ENCODE measurements around the gene BZW1. TPM values are rescaled to one million over a fixed set of nuclear protein-coding genes. Genes with fewer than 3 reads are reported as not detected.
A peak's percentile ranks its signal among the peaks of the same experiment; 100 is the strongest.

Gene BZW1
- total and polyA plus RNA-seq, 2 experiments from 2014 or later: 118 to 323 TPM

DNA sequence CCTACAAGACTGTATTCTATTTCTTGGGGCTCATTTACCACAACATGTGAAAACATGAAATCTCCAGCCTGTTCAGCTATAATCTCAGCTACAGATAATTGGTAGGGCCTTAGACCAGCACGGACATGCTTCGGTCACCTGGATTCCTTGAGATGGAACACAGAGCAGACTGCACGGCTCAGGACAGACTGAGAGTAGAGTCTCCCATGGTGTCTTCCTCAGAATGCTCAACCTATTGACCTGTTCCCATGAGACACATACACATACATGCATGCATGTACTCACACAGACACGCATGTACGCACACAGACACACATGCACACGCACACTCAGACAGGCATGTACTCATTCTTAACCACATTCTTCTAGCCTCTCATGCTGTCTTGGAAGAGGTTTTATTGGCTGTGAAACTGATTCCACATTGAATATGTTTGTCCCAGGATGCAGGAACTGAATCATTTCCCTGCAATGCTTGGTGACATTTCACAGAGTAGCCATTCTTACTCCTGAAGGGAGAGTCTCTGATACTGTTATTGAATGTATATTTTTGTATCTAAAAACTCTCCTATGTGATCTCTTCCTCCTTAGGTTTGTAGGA is 23.5 kb upstream of the BZW1 start:
- Histone ChIP-seq H3K4me1 (ENCODE audit: insufficient read depth) (peaks cover 5% of the 10 kb centered on the region; the same call in 1 of the 2 replicates), H3K27ac (ENCODE audit: low read depth) (no peak overlapping the region), H3K36me3 (ENCODE audit: insufficient read depth) (no peaks in the 10 kb centered on the region), H3K9me2 (ENCODE audit: insufficient read depth) (no peaks in the 10 kb centered on the region), H3F3A (replicated peaks; ENCODE audit: low read depth) (no peaks in the 10 kb centered on the region), H3K4me3 (no peak overlapping the region), H3K27me3 (ENCODE audit: insufficient read depth) (no peaks in the 10 kb centered on the region), H3K4me2 (no peak overlapping the region), H2AFZ (0 out of 2 replicates have a peak overlapping the region, but pooled peaks have one; percentile 88), H4K20me1 (replicated peaks; ENCODE audit: insufficient read depth) (no peaks in the 10 kb centered on the region), H3K79me2 (replicated peaks; ENCODE audit: insufficient read depth) (no peaks in the 10 kb centered on the region)
- H3K27ac Mint-ChIP-seq: no peak overlapping the region
- DNase-seq (ENCODE audit: low spot score) (no peak), ATAC-seq (no peak)
- peaks cover 17% of the 10 kb centered on the region for H3K4me1 Mint-ChIP-seq
- no peaks in the 10 kb centered on the region for H3K27me3 Mint-ChIP-seq (ENCODE audit: insufficient read depth, low read depth, poor library complexity)
- H3K4me3 Mint-ChIP-seq: no peak overlapping the region
- H3K9me3 Mint-ChIP-seq: no peaks in the 10 kb centered on the region
- TF ChIP-seq CREB1 (CRISPR knock-in tag; IDR thresholded peaks at IDR 0.05; ENCODE audit: low read depth): no peak
- no peak for TF ChIP-seq REST (IDR thresholded peaks at IDR 0.05; ENCODE audit: unreplicated experiment)
- TF ChIP-seq POLR2AphosphoS5 (IDR thresholded peaks at IDR 0.05; ENCODE audit: low read depth): no peak
- TF ChIP-seq JUNB (IDR thresholded peaks at IDR 0.05; ENCODE audit: unreplicated experiment): no peak
- TF ChIP-seq EZH2phosphoT487 (IDR thresholded peaks at IDR 0.05; ENCODE audit: unreplicated experiment): no peak
- no peak for TF ChIP-seq ZNF331 (CRISPR knock-in tag; IDR thresholded peaks at IDR 0.05; ENCODE audit: low read depth)
- TF ChIP-seq EZH2 (IDR thresholded peaks at IDR 0.05; ENCODE audit: low read depth, unreplicated experiment): no peak
- TF ChIP-seq NANOG (IDR thresholded peaks at IDR 0.05; ENCODE audit: borderline replicate concordance): no peak
- no peak for TF ChIP-seq STAT1 (IDR thresholded peaks at IDR 0.05; ENCODE audit: unreplicated experiment)
- TF ChIP-seq ZNF462 (CRISPR knock-in tag; IDR thresholded peaks at IDR 0.05): no peak
- H3K36me3 Mint-ChIP-seq (ENCODE audit: low read depth): no peaks in the 10 kb centered on the region

Data from GM23338 (cell line).